ENCODE measurements around the gene PRSS38.

Gene PRSS38

GRCh38 chr1:227886993-227887696, 71.7 kb downstream of the PRSS38 start:
- no peak for DNase-seq

GRCh38 chr1:227887697-227888403, 72.4 kb downstream of the PRSS38 start:
- peak in 2 of 3 donors; percentile 3 to 13 for DNase-seq

GRCh38 chr1:227888404-227889046, 73.0 kb downstream of the PRSS38 start:
- DNase-seq: no peak

DNA sequence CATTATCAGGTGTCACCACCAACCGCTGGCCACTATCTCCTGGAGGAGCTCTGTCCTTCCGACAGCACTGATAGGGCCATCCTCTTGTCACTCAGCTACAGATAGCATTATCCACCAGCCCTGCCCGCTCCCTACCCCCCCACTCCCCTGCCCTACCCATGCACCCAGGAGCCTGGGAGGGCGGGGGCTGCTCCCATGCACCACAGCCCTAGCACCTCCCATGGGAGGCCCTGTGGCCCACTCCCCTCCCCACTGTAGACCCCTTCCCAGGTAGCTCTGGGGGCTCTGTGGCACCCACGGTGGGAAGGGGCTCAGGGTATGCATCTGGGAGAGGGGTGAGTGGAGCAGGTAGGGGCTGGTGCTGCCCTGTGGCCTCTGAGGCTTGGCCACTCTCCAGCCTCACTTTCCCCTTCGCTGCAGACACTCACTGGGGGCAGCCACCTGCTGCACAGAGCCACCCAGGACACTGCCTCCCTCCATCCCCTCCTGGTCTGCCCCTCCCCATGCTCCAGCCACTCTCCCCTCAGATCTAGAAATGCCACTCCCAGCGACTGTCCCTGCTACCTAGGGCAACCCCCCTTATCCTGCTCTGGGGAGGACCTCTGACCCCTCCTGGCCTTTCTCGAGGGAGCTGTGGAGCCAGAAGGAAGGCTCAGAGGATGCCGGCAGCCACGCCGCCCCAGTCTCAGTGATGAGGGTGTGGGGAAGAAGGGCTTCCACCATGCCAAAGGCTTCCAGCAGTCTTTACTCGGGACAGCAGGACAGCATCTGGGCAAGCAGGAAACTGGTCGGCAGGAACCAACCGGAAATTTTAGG, 73.8 kb downstream of the PRSS38 start:
- no peak for DNase-seq

GRCh38 chr1:227889863-227890405, 74.5 kb downstream of the PRSS38 start:
- DNase-seq: no peak

- DNase-seq: no peak
These were observed 75.2 kb downstream of the PRSS38 start for GRCh38 chr1:227890451-227891222.

GRCh38 chr1:227891223-227891954, 75.9 kb downstream of the PRSS38 start:
- no peak for DNase-seq

DNA sequence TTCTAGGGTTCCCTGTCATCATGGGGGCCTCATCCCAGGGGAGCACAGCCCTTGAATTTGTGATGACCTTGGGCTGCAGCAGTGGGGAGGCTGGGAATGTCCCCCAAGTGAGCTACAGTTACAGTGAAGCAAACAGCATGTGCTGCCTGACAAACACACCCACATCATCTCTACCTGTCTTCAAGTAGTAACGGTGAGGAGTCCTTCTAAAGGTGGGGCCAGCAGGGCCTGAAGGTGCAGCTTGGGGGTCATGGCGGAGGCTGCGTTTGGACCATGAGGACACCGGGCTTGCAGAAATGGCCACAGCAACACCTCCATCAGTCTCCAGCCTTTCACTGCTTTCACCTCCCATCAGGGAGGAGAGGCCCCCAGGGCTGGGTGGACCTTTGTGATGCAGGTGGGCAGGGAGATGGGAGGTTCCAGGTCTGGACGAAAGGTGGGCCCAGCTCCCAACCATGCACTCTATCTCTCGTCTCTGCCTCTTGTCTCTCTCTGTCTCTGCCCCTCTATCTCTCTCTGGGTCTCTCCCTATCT, 76.5 kb downstream of the PRSS38 start:
- no peak for DNase-seq

GRCh38 chr1:227892489-227893299, 77.2 kb downstream of the PRSS38 start:
- no peak for DNase-seq

DNA sequence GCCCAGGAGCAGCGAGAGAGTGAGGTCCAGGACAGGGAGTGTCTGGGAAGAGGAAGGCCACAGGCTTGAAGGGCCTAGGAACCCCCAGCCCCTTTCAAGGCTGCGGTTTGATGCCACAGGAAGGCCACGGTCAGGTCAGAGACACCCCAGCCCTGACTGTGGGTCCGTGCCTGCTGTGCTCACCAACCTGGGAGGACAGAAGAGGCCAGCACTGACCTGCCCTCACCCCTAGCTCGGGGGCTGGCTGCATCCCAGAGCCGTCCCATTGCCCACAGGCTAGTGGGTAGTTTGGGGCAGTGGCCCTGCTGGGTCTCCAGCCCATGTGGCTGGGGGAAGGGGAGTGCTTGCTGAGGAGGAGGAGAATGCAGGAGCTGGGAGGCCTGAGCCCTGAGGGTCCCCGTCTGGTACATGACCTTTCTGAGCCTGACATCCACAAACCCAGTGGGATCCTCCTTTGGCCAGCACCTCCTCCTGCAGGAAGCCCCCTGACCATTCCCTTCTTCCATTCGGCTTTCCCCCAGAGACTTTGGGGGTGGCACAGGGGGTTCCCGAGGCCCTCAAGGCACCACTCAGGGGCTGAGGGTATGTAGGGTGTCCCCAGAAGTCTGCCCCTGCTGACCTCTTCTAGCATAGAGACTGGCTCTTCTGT, 77.9 kb downstream of the PRSS38 start:
- DNase-seq: no peak

DNA sequence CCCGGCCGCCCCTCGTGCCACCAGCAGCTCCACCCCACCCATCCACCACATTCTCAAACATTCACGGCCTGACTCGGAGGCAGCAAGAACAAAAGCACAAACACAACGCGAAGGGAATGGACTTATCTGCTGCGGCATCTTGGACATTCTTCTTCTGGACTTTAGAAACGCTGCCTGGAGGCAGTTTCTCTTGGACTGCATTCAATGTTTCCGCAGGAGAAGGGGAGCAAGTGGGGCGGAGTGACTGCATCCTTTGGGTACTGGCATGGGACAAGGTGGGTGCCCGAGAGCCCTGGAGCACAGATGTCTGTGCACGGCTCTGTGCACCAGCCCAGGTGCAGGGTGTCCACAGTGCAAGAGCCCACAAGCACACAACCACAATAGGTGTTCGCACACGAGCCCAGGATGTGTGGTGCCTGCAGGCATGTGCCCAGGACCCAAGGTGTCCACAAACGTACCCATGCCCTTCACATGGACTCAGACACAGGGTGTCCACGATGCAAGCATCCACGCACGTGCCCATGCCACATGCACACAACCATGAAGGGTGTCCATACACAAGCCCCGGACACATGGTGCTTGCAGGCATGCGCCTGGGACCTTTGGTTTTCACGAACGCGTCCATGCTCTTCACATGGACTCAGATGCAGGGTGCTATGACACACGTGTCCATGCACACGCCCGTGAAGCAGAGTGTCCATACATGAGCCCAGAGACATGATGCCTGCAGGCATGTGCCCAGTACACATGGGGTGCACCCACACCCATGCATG, 78.7 kb downstream of the PRSS38 start:
- DNase-seq: no peak

DNA sequence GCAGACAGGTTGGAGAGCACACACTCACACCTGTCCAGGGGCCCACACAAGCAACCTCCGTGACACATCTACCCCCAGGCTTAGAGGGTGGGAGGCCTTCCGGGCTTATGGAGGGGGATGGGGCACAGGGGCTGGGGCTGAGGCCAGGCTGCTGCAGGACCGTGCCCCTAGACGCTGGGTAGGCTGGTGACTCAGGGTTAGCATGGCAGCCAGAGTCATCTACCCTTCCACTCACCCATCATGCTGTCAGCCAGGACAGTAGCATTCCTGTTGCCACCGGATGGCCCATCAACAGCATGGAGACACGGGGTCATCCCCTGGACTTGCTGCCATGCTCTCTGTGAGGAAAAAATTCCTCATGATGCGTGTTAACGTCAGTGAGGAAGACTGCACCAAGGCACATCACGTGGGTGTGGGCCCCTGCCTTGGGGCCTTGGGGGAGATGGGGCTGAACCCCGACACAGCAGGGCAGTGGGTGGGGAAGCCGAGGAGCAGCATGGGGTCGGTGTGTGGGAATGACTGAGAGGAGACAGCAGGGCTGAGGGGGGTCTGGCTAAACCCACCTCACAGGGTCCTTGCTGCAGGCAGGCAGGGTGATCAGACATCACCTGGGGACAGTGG, 79.5 kb downstream of the PRSS38 start:
- DNase-seq: no peak
